GM23338 (cell line): ENCODE measurements around the gene BICDL1.

ENCODE experiments used
- POLR2AphosphoS5 ChIP-seq: IDR thresholded peaks from 2 replicates; pipeline ENCODE4 v1.6.1; 2016; ENCODE audit warnings: antibody characterized with exemption, low read depth
- TF ChIP-seq, protein P1 (sequence below), 2 experiments: fragments of 200-600 bp in 1 of 2; sonication (generic) in 1 of 2; conservative IDR thresholded peaks; 2 replicates each; pipeline versions ENCODE4 v1.5.1 to v1.6.1; 2016 to 2017; ENCODE audit warnings: antibody characterized with exemption in 2 of 2, low read depth in 2 of 2, mild to moderate bottlenecking in 2 of 2, moderate library complexity in 1 of 2

- TF ChIP-seq, protein P1, sequence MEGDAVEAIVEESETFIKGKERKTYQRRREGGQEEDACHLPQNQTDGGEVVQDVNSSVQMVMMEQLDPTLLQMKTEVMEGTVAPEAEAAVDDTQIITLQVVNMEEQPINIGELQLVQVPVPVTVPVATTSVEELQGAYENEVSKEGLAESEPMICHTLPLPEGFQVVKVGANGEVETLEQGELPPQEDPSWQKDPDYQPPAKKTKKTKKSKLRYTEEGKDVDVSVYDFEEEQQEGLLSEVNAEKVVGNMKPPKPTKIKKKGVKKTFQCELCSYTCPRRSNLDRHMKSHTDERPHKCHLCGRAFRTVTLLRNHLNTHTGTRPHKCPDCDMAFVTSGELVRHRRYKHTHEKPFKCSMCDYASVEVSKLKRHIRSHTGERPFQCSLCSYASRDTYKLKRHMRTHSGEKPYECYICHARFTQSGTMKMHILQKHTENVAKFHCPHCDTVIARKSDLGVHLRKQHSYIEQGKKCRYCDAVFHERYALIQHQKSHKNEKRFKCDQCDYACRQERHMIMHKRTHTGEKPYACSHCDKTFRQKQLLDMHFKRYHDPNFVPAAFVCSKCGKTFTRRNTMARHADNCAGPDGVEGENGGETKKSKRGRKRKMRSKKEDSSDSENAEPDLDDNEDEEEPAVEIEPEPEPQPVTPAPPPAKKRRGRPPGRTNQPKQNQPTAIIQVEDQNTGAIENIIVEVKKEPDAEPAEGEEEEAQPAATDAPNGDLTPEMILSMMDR (conservative IDR thresholded peaks at IDR 0.05; ENCODE audit: low read depth in 2 of 2), result no peak
- peak; percentile 94 for TF ChIP-seq POLR2AphosphoS5
These were observed 128.0 kb downstream of the BICDL1 start for GRCh38 chr12:120116792-120117651.
